GM18861 (cell line): ENCODE data around the gene PSEN1.
"Not testable (repeated sequence)": the region's sequence is repeated elsewhere in the genome, so short reads cannot be mapped to it uniquely, and the experiment has no call there.

Experiments
- ATAC-seq: cut with Tn5 transposase; IDR thresholded peaks from one replicate; pipeline ENCODE4 v1.9.1; 2021; ENCODE audit not compliant: unreplicated experiment

PSEN1 gene

GRCh38 chr14:73166399-73166798 lies 30.1 kb downstream of the PSEN1 start:
- ATAC-seq: no peak

- ATAC-seq: no peak
Measured at GRCh38 chr14:73167727-73168126, 31.4 kb downstream of the PSEN1 start.

- no peak for ATAC-seq
Measured at GRCh38 chr14:73168274-73168673, 32.0 kb downstream of the PSEN1 start.

- ATAC-seq: no peak
Measured at GRCh38 chr14:73168691-73169090, 32.4 kb downstream of the PSEN1 start.

GRCh38 chr14:73169855-73170254 lies 33.5 kb downstream of the PSEN1 start:
- ATAC-seq: not testable (repeated sequence)

- no peak for ATAC-seq
Measured at GRCh38 chr14:73170686-73171085, 34.4 kb downstream of the PSEN1 start.

- ATAC-seq: no peak
Measured at GRCh38 chr14:73172500-73172899, 36.2 kb downstream of the PSEN1 start.

- no peak for ATAC-seq
Measured at GRCh38 chr14:73173092-73173735, 36.9 kb downstream of the PSEN1 start.

- ATAC-seq: no peak
Measured at GRCh38 chr14:73176685-73177084, 40.4 kb downstream of the PSEN1 start.

GRCh38 chr14:73180385-73180805 lies 44.1 kb downstream of the PSEN1 start:
- no peak for ATAC-seq

- not testable (repeated sequence) for ATAC-seq
Measured at GRCh38 chr14:73180969-73181368, 44.7 kb downstream of the PSEN1 start.

GRCh38 chr14:73188501-73188911 lies 52.2 kb downstream of the PSEN1 start:
- ATAC-seq: no peak

- ATAC-seq: no peak
Measured at GRCh38 chr14:73189651-73190050, 53.3 kb downstream of the PSEN1 start.

- no peak for ATAC-seq
Measured at GRCh38 chr14:73191441-73191840, 55.1 kb downstream of the PSEN1 start.

GRCh38 chr14:73194306-73194705 lies 58.0 kb downstream of the PSEN1 start:
- not testable (repeated sequence) for ATAC-seq

GRCh38 chr14:73198253-73198652 lies 61.9 kb downstream of the PSEN1 start:
- ATAC-seq: no peak

- no peak for ATAC-seq
Measured at GRCh38 chr14:73203527-73203926, 67.2 kb downstream of the PSEN1 start.

- ATAC-seq: no peak
Measured at GRCh38 chr14:73207615-73208014, 71.3 kb downstream of the PSEN1 start.

GRCh38 chr14:73208390-73208789 lies 72.1 kb downstream of the PSEN1 start:
- ATAC-seq: no peak

- ATAC-seq: no peak
Measured at GRCh38 chr14:73208846-73209245, 72.5 kb downstream of the PSEN1 start.

- ATAC-seq: no peak
Measured at GRCh38 chr14:73209953-73210352, 73.6 kb downstream of the PSEN1 start.

- ATAC-seq: no peak
Measured at GRCh38 chr14:73211251-73212040, 75.1 kb downstream of the PSEN1 start.
